Measurements from ENCODE around the gene DUSP6.

Gene DUSP6

GRCh38 chr12:89334548-89335169, 17.6 kb downstream of the DUSP6 start:
- in situ Hi-C loops (cut with MboI; ENCODE audit: low sequenced_read_pairs, unreplicated experiment) = no loop called here

DNA sequence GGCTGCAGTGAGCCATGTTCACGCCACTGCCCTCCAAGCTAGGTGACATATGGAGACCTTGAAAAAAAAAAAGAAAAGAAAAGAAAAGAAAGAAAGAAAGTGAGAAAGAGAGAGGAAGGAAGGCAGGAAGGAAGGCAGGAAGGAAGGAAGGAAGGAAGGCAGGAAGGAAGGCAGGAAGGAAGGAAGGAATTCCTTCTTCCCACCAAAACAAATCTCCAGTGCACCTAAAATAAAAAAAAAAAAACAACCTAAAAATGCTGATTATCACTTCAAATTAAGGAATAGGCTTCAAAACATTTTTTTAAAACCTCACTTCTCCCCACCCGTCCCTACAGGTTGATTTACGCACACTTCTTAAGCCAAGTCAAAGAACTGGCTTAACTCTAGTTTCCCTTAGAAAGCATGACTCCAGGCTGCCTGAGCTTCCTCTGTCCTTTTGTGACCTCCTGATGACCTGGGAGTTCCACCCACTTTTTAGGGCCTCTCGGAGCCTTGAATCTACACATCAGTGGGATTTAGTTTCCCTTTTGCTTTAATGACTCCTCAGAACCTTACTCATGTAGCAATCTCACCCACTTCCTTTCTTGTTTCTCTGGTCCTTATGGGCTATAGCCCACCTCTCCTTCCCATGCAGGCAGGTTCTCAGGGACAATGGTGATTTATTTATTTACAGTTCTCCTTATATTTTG, 18.6 kb downstream of the DUSP6 start:
- TF ChIP-seq CTCF (IDR thresholded peaks at IDR 0.05; ENCODE audit: borderline replicate concordance, control extremely low read depth, extremely low read depth, insufficient read depth, missing control alignments) = no peak
- in situ Hi-C loops (cut with MboI; ENCODE audit: low sequenced_read_pairs, unreplicated experiment) = no loop called here
- DNase-seq (ENCODE audit: low spot score) = no peak

More at GRCh38 chr12:89334548-89335169, 17.6 kb downstream of the DUSP6 start:
- no peak for TF ChIP-seq CTCF (IDR thresholded peaks at IDR 0.05; ENCODE audit: borderline replicate concordance, control extremely low read depth, extremely low read depth, insufficient read depth, missing control alignments)
- DNase-seq (ENCODE audit: low spot score) = no peak

DNA sequence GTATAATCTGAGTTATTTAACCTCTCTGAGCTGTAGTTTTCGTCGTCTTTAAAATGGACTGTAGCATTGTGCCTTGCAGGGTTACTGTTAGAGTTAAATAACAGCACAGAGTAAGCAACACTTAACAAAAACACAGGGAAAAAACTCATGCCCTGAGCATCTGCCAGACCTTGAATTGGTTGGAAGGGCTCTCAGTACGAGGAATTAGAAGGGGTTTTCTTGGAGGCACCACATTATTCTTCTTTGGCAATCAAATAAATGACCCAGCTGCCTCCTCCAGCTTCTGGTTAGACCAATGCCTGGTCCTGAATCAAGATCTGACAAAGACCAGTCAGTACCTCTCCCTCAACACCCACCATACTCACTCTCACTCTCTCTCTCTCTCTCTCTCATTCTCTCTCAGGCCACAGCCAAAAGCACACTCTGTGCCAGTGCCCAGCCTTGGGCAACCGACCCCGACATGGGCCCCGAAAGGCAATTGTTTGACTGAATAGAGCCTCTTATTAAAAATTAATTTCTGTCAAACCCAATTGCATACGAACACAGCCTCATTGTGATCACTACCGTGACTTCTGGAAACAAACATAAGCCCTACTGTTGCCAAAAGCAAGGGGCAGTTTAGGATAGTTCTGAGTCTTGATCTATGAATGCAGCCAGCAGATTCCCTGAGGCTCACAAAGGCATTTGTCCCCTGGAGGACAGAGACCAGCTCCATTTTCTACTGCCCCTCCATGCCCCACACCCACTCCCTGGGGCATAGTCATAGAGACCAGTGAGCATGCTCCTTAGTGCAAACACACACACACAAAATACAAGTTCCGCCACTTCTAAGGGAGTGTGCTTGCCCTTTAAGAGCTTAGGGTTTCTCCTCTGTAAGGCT, 23.9 kb downstream of the DUSP6 start:
- in situ Hi-C loops (cut with MboI; ENCODE audit: low sequenced_read_pairs, unreplicated experiment) = no loop called here
- TF ChIP-seq CTCF (IDR thresholded peaks at IDR 0.05; ENCODE audit: borderline replicate concordance, control extremely low read depth, extremely low read depth, insufficient read depth, missing control alignments) = no peak
- DNase-seq (ENCODE audit: low spot score) = no peak

- no peak for DNase-seq (ENCODE audit: low spot score)
- no peak for TF ChIP-seq CTCF (IDR thresholded peaks at IDR 0.05; ENCODE audit: borderline replicate concordance, control extremely low read depth, extremely low read depth, insufficient read depth, missing control alignments)
- in situ Hi-C loops (cut with MboI; ENCODE audit: low sequenced_read_pairs, unreplicated experiment) = no loop called here
Observed at GRCh38 chr12:89327486-89328094, 24.7 kb downstream of the DUSP6 start.

GRCh38 chr12:89326239-89327040, 25.9 kb downstream of the DUSP6 start:
- no peak for TF ChIP-seq CTCF (IDR thresholded peaks at IDR 0.05; ENCODE audit: borderline replicate concordance, control extremely low read depth, extremely low read depth, insufficient read depth, missing control alignments)
- DNase-seq (ENCODE audit: low spot score) = no peak
- in situ Hi-C loops (cut with MboI; ENCODE audit: low sequenced_read_pairs, unreplicated experiment) = no loop called here

Measured in GM13976 (cell line).